ENCODE results near the gene BANF2.

The BANF2 gene

DNA sequence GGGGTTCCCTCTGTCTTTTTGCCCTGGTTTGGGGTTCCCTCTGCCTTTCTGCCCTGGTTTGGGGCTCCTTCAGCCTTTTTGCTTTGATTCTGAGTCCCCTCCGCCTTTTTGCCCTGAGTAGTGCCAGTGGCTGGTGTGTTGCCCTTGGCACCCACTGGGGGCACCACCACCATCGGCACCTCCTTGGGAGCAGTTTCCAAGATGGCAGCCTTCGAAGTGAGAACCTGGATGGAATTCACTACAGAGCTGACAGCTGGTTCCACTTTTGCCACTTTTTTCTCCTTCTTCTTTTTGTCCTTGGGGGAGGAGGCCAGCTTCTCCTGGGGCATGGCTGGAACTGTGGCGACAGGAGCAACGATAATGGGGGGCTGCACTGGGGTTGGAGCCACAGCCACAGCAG, 40.0 kb upstream of the BANF2 start:
- H3K9me3 Mint-ChIP-seq, result no peaks in the 10 kb centered on the region
- peaks cover 24% of the 10 kb centered on the region for H3K36me3 Mint-ChIP-seq (ENCODE audit: low read depth)
- H3K4me1 Mint-ChIP-seq (ENCODE audit: low read depth), result peaks cover 37% of the 10 kb centered on the region
- no peak for DNase-seq
- no peaks in the 10 kb centered on the region for H3K27me3 Mint-ChIP-seq
- no peak overlapping the region for H3K4me3 Mint-ChIP-seq
- H3K27ac Mint-ChIP-seq, result no peak overlapping the region

DNA sequence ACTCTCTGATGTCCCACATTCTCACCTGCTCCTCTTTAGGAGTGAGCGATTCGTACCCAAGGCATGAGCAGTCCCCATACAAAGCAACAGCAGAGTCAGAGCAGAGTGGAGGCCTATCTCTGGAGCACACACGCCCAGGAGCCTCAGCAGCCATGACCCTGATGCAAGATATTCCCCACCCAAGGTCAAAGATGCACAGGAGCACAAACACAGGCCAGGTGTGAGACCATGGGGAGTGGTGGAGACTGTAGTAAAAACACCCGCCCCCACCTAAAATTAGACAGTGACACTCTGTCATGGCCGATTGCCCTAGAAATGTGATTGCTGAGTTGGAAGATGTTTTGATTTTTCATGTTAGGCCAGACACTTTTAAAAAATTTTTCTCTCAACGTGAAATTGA, 39.1 kb upstream of the BANF2 start:
- H3K36me3 Mint-ChIP-seq (ENCODE audit: low read depth), result peaks cover 23% of the 10 kb centered on the region
- no peak for DNase-seq
- peaks cover 41% of the 10 kb centered on the region for H3K4me1 Mint-ChIP-seq (ENCODE audit: low read depth)
- H3K27me3 Mint-ChIP-seq, result no peaks in the 10 kb centered on the region
- no peak overlapping the region for H3K27ac Mint-ChIP-seq
- no peaks in the 10 kb centered on the region for H3K9me3 Mint-ChIP-seq
- no peak overlapping the region for H3K4me3 Mint-ChIP-seq

DNA sequence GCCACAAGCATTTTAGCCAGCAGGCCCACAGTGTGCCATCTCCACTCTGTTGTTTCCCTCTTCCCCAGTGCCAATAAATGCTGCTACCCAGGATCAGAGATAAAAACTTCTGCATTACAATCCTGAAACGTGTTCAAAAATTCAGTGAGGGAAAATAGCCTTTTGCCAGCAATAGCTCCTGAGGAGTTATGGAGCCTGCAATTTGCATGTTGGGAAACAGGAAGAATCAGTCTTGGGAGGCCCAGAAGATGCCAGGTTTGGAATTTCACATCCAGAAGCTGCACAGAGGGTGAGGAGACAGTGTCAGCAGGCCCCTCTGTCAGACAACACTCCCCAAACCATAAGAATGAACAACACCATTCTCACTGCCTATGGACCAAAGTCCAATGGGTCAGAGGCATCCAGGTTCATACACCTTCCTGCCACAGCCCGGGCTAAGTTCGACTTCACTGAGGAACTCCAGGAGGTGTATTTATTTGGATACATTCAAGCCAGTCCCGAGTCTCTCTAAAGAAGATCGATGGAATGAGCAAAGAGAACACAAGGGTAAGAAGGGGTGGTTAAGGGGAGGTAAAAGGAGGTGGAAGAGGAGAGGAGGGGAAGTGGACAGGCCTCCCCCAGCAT, 38.5 kb upstream of the BANF2 start:
- Mint-ChIP-seq H3K36me3 (ENCODE audit: low read depth) (peaks cover 23% of the 10 kb centered on the region), H3K4me3 (no peak overlapping the region), H3K27ac (no peak overlapping the region), H3K4me1 (ENCODE audit: low read depth) (peaks cover 43% of the 10 kb centered on the region), H3K9me3 (no peaks in the 10 kb centered on the region), H3K27me3 (no peaks in the 10 kb centered on the region)
- DNase-seq, result no peak

DNA sequence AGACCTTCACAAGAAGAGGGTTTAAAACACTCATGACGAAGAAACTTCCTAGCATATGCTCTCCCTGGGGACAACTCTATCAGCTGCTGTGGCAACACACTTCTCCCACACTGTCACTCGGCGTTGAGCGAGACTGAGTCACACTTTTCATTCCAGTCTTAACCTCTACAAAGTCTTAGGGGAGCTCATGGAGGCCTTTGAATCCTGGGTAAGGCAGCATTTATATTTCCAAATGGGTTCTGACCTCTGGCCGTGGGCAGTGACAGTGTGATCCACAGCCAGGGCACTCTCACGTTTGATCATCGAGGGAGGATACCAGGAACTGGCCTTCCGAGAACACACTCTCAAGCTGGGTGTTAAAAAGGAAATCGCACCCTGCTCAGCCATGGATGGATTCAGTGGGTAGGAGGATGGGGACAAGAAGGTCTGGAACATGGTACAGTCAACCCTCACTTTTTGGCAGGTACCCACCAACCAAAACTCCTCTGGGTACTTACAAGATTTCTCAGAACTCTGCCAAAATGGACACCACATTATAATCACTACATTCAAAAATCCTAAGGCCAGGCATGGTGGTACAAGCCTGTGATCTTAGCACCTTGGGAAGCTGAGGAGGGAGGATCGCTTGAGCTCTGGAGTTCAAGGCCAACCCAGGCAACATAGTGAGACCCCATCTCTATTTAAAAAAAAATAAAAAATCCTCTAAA, 37.3 kb upstream of the BANF2 start:
- no peaks in the 10 kb centered on the region for H3K9me3 Mint-ChIP-seq
- DNase-seq, result no peak
- no peaks in the 10 kb centered on the region for H3K27me3 Mint-ChIP-seq
- no peak overlapping the region for H3K4me3 Mint-ChIP-seq
- H3K4me1 Mint-ChIP-seq (ENCODE audit: low read depth), result peaks cover 46% of the 10 kb centered on the region
- peaks cover 17% of the 10 kb centered on the region for H3K36me3 Mint-ChIP-seq (ENCODE audit: low read depth)
- H3K27ac Mint-ChIP-seq, result peak overlapping the region; percentile 22

DNA sequence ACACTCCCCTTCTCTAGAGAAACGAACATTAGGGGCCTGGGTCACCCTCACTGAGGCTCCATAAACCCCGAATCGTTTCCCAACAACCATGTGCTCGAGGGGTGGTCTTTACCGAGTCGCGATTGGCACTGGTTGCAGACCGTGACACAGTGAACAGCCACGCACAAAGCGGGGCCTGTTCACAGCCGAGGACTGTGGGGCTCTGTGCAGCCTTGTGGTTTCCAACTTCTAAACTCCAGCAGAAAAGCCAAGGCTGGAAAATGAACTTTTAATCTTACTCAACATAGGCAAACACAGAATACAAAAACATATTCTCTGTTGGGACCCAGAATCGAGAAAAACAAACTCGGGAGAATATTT, 36.7 kb upstream of the BANF2 start:
- peaks cover 46% of the 10 kb centered on the region for H3K4me1 Mint-ChIP-seq (ENCODE audit: low read depth)
- no peaks in the 10 kb centered on the region for H3K9me3 Mint-ChIP-seq

DNA sequence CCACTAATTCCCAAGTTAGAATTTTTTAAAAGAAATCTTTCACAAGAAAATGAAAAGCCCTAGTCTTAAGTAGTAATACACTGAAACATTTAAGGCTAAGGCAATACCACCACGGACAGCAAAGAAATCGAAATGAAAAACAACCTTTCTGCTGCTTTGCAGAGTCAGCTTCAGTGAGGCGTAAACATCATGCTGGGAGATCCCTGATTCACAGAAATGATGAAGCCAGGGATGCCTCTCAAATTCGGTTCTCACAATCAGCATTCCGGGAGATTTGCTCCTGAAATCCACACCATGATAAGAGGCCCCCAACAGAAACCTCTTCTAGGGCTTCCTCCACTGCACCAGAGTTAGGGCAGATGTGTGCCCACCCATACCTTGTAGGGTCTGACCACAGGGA, 36.3 kb upstream of the BANF2 start:
- no peaks in the 10 kb centered on the region for H3K27me3 Mint-ChIP-seq
- no peak overlapping the region for H3K27ac Mint-ChIP-seq
- H3K36me3 Mint-ChIP-seq (ENCODE audit: low read depth), result peaks cover 11% of the 10 kb centered on the region
- no peak overlapping the region for H3K4me3 Mint-ChIP-seq
- no peak for DNase-seq
- peaks cover 46% of the 10 kb centered on the region for H3K4me1 Mint-ChIP-seq (ENCODE audit: low read depth)
- H3K9me3 Mint-ChIP-seq, result no peaks in the 10 kb centered on the region

More for the DNA sequence above, 36.7 kb upstream of the BANF2 start:
- no peak overlapping the region for H3K4me3 Mint-ChIP-seq
- no peak overlapping the region for H3K27ac Mint-ChIP-seq
- no peak for DNase-seq
- peaks cover 16% of the 10 kb centered on the region for H3K36me3 Mint-ChIP-seq (ENCODE audit: low read depth)
- H3K27me3 Mint-ChIP-seq, result no peaks in the 10 kb centered on the region

DNA sequence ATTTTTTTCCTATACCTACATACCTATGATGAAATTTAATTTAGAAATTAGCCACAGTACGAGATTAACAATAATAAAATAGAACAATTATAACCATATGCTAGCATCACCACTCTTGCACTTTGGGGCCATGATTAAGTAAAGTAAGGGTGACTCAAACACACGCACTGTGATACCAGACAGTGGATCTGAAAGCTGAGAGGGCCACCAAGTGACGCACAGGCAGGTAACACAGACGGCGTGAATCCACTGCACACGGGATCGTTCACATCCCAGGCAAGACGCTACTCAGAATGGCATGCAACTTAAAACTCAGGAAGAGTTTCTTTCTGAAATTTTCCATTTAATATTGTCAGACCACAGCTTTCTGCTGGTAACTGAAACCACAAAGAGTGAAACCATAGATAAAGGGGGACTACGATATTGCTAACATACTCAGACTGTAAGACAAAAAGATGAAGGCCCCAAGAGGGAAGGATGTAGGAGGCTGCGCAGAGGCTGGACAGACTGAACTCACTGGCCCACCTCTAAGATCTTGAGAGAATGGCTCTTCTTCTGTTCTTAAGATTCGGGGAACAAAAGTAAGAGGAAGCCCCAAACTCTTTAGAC, 35.6 kb upstream of the BANF2 start:
- Mint-ChIP-seq H3K9me3 (no peaks in the 10 kb centered on the region), H3K4me3 (peak overlapping the region; percentile 21), H3K4me1 (ENCODE audit: low read depth) (peaks cover 47% of the 10 kb centered on the region), H3K27me3 (no peaks in the 10 kb centered on the region), H3K27ac (peak overlapping the region; percentile 34), H3K36me3 (ENCODE audit: low read depth) (peaks cover 8% of the 10 kb centered on the region)
- no peak for DNase-seq

DNA sequence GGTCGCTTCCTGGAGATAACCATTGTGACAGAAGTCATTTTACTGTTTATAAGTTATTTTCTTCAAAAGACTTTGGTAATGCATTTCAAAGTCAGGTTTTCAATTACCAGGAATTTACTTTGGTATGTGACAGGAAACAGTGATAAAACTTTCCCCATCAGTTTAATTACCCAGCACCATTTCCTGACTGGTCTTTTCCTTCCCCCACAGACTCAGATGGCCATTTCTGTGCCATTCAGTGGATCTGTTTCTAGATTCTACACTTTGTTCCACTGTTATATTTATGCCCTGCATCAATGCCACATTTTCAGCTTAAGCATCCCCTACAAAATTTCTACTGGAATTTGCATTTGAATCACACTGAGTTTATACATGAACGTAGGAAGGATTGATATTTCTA, 34.0 kb upstream of the BANF2 start:
- DNase-seq, result no peak
- Mint-ChIP-seq H3K27me3 (no peaks in the 10 kb centered on the region), H3K27ac (peak overlapping the region; percentile 61), H3K4me3 (no peak overlapping the region), H3K9me3 (no peaks in the 10 kb centered on the region), H3K4me1 (ENCODE audit: low read depth) (peaks cover 54% of the 10 kb centered on the region), H3K36me3 (ENCODE audit: low read depth) (peaks cover 4% of the 10 kb centered on the region)

DNA sequence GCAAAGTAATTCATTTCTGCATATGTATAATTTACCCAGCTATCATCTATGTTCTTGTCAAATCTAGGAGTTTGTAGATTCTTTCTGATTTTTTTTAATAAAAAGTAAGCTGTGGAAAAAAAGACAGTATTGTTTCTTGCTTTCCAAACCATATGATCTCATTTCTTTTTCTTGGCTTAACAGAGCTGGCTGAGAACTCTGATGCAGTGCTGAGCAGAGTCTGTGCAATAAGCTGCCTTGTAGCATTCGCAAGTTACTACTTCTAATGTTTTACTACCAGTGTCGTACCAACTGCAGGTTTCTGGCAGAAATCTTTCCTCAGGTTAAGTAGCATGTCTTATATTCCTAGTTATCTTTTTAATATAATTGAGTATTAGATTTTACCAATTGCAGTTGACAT, 33.3 kb upstream of the BANF2 start:
- Mint-ChIP-seq H3K4me3 (no peak overlapping the region), H3K4me1 (ENCODE audit: low read depth) (peaks cover 53% of the 10 kb centered on the region), H3K27ac (no peak overlapping the region), H3K36me3 (ENCODE audit: low read depth) (peaks cover 3% of the 10 kb centered on the region), H3K9me3 (no peaks in the 10 kb centered on the region), H3K27me3 (no peaks in the 10 kb centered on the region)
- no peak for DNase-seq

DNA sequence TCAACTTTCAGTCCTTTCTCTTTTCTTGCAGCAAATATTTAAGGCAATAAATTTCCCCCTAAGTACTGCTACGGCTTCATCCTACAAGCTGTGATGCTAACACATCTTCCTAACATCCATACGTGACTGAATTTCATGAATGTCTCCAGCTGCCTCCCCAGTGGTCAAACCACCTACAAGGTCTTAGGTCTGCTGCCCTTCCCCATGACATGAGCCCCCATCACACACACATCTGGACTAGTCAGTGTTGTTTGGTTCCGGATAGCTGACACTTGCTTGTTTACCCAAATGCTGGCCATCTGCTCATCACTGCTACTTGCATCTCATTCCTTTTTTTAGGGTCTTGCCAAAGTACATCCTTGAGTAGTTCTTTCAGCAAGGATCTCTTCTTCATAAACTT, 32.3 kb upstream of the BANF2 start:
- H3K27me3 Mint-ChIP-seq, result no peaks in the 10 kb centered on the region
- H3K9me3 Mint-ChIP-seq, result no peaks in the 10 kb centered on the region
- no peak for DNase-seq
- H3K27ac Mint-ChIP-seq, result no peak overlapping the region
- no peak overlapping the region for H3K4me3 Mint-ChIP-seq
- H3K36me3 Mint-ChIP-seq (ENCODE audit: low read depth), result peaks cover 3% of the 10 kb centered on the region
- peaks cover 46% of the 10 kb centered on the region for H3K4me1 Mint-ChIP-seq (ENCODE audit: low read depth)

DNA sequence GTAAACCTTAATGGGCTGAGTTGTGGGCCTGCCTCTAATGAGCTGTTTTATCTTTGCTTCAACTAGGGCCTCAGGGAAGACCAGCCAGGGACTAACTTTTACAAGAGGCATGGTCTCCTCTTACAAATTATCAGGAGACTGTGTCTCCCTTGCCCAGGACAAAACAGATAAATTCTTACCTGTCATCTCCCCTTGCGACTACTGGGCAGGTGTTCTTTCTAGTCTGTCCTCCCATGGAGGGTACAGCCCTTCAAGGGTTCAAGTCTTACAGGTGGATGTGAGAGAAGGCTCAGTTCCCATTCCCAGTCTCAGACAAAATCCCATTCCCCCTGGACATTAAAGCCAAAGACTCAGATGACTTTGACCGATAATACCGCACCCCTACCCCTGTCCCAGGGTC, 31.3 kb upstream of the BANF2 start:
- H3K4me3 Mint-ChIP-seq, result no peak overlapping the region
- no peak overlapping the region for H3K27ac Mint-ChIP-seq
- peaks cover 38% of the 10 kb centered on the region for H3K4me1 Mint-ChIP-seq (ENCODE audit: low read depth)
- H3K36me3 Mint-ChIP-seq (ENCODE audit: low read depth), result peaks cover 3% of the 10 kb centered on the region
- DNase-seq, result no peak
- H3K27me3 Mint-ChIP-seq, result no peaks in the 10 kb centered on the region
- H3K9me3 Mint-ChIP-seq, result no peaks in the 10 kb centered on the region

DNA sequence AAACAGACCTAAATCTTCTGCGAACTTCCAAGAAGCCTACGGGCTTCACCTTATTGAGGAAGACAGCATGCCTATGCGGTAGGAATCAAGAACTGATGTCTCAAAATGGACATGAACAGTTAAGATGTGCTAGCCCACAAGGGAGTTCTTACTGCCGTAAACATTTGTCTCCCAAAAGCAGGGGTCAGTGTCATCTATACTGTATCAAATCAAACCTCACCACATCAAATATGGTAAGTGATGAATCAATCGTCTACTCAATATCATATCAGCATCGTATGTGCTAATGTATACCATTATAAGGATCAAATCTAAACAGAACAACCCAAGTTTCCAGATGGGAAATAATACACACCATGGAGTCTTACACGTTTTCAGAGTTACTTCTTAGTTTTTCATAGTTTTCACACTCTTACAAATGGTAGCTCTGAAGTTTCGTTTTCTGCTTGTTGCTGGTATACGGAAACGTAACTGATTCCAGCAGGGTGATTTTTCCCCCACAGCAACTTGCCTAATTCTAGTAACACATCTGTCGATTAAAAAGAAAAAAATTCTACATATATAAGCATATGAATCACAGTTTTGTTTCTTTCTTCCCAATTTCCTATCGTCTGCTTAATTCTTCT, 30.3 kb upstream of the BANF2 start:
- no peak overlapping the region for H3K27ac Mint-ChIP-seq
- DNase-seq, result no peak
- peaks cover 3% of the 10 kb centered on the region for H3K36me3 Mint-ChIP-seq (ENCODE audit: low read depth)
- peaks cover 28% of the 10 kb centered on the region for H3K4me1 Mint-ChIP-seq (ENCODE audit: low read depth)
- no peaks in the 10 kb centered on the region for H3K9me3 Mint-ChIP-seq
- no peak overlapping the region for H3K4me3 Mint-ChIP-seq
- H3K27me3 Mint-ChIP-seq, result no peaks in the 10 kb centered on the region

DNA sequence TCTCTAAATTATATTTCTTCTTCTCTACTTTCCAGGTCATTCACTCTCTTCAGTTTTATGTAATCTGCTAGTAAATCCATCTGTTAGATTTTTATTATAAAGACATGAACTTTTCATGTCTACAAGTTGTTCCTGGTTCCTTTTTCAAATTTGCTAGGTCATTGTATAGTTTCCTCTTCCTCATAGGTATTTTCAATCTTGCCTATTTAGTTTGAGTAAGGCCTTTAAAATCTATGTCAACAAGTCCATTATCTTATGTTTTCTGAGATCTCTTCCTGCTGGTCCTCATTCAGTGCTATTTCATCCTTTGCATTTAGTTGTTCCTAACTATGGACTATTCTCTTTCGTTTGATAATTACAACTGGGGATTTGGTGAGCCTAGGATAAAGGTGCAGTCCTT, 28.8 kb upstream of the BANF2 start:
- Mint-ChIP-seq H3K9me3 (no peaks in the 10 kb centered on the region), H3K27ac (no peak overlapping the region), H3K4me1 (ENCODE audit: low read depth) (peaks cover 18% of the 10 kb centered on the region), H3K27me3 (no peaks in the 10 kb centered on the region), H3K4me3 (no peak overlapping the region), H3K36me3 (ENCODE audit: low read depth) (peaks cover 4% of the 10 kb centered on the region)
- DNase-seq, result no peak

DNA sequence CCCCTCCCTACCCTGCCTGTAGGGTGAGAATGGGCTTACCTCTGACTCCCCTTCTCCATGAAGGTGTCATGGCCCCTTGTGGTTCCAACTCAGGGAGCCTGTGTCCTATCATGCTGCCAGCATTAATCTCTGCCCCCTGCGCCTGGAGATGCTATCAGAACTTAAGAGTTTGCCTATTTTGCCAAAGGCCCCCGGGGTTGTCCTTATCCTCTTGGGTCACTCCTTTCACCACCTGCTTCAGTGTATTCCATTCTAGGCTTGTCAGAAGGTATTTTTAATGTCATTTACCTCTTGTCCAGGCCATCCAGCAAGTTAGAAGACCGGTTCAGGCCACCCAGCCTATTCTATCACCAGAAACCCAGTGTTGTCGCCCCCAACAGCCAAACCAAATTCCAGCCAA, 28.2 kb upstream of the BANF2 start:
- H3K4me1 Mint-ChIP-seq (ENCODE audit: low read depth), result peaks cover 16% of the 10 kb centered on the region
- no peak for DNase-seq
- H3K27ac Mint-ChIP-seq, result no peak overlapping the region
- peaks cover 7% of the 10 kb centered on the region for H3K36me3 Mint-ChIP-seq (ENCODE audit: low read depth)
- no peak overlapping the region for H3K4me3 Mint-ChIP-seq
- no peaks in the 10 kb centered on the region for H3K27me3 Mint-ChIP-seq
- H3K9me3 Mint-ChIP-seq, result no peaks in the 10 kb centered on the region

DNA sequence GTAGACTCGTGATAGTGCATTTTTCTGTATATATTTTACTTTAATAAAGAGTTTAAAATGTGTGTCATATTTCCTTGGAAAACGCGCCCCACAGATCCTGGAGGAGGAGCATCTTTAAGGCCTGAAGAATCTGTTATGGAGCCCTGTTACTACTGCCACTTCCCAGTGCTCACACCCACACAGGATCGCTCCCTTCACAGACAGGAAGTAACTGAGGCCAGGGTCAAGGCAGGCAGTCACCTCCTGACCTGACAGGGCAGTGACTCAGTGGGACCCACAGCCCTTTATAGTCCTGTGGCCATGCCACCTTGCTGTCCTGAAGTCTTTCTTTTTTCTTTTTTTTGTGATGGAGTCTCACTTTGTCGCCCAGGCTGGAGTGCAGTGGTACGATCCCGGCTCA, 26.7 kb upstream of the BANF2 start:
- H3K4me3 Mint-ChIP-seq, result no peak overlapping the region
- no peaks in the 10 kb centered on the region for H3K9me3 Mint-ChIP-seq
- peaks cover 14% of the 10 kb centered on the region for H3K4me1 Mint-ChIP-seq (ENCODE audit: low read depth)
- H3K27ac Mint-ChIP-seq, result no peak overlapping the region
- no peaks in the 10 kb centered on the region for H3K27me3 Mint-ChIP-seq
- no peak for DNase-seq
- peaks cover 21% of the 10 kb centered on the region for H3K36me3 Mint-ChIP-seq (ENCODE audit: low read depth)

Measured in activated T-cell treated with anti-CD3 and anti-CD28 coated beads, Interleukin-2, amount 50 U/mL, for 24 hours (primary cell).